Testis (tissue), 2 donors: ENCODE measurements around the gene GPR4.

Source experiments
- POLR2A ChIP-seq: fragments of 450-650 bp; IDR thresholded peaks from one replicate; pipeline ENCODE4 v1.6.1; 2017; ENCODE audit warnings: antibody characterized with exemption, mild to moderate bottlenecking, moderate library complexity
- TF ChIP-seq, protein P1 (sequence below), 3 experiments: fragments of 450-650 bp in 2 of 3; fragments of 200-600 bp in 1 of 3; sonication (generic) in 1 of 3; IDR thresholded peaks; one replicate each; pipeline ENCODE4 v1.5.1; 2016 to 2019; ENCODE audit warnings: antibody characterized with exemption in 3 of 3, mild to moderate bottlenecking in 2 of 3, moderate library complexity in 1 of 3

DNA sequence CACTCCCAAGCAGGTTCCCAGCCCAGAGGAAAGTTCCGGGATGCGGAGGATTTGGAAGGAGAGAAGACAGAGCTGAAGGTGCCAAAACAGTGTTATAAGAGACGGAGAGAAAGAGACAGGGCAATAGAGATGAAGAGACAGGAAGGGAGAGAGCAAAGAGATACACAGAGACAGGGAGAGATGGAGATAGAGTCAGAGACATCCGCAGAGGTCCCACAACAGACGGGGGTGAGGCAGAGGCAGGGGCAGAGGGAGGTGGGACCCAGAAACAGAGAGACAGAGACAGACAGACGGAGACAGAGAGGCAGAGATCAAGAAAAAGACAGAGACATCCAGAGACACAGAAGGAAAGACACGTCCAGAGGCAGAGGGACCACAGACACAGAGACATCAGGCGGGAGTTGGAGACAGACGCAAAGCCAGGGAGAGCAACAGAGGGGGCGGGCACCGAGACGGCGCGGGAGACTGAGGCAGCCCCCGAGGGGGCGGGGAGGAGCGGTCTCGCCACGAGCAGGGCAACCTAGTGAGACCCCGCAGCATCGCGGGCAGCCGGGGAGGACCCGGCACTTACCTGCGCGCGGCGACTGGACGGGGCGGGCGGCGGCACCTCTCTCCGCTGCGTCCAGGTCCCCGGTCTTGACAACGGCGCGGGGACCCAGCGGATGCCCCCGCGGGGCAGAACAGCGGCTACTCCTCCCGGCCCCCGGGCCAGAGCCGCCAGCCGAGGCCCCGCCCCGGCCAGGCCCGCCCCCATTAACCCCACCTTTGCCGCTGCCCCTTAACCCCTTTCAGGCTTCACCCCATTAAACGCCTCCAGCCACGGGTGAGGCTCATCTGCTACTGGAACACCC lies at the start of gene GPR4:
- TF ChIP-seq, protein P1, sequence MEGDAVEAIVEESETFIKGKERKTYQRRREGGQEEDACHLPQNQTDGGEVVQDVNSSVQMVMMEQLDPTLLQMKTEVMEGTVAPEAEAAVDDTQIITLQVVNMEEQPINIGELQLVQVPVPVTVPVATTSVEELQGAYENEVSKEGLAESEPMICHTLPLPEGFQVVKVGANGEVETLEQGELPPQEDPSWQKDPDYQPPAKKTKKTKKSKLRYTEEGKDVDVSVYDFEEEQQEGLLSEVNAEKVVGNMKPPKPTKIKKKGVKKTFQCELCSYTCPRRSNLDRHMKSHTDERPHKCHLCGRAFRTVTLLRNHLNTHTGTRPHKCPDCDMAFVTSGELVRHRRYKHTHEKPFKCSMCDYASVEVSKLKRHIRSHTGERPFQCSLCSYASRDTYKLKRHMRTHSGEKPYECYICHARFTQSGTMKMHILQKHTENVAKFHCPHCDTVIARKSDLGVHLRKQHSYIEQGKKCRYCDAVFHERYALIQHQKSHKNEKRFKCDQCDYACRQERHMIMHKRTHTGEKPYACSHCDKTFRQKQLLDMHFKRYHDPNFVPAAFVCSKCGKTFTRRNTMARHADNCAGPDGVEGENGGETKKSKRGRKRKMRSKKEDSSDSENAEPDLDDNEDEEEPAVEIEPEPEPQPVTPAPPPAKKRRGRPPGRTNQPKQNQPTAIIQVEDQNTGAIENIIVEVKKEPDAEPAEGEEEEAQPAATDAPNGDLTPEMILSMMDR (IDR thresholded peaks at IDR 0.05) = no peak
- no peak for TF ChIP-seq POLR2A
